GM08714 (cell line): ENCODE data around the gene TMEM163.
"Not testable (repeated sequence)": the region's sequence is repeated elsewhere in the genome, so short reads cannot be mapped to it uniquely, and the experiment has no call there.

Source experiments
- H3K4me3 ChIP-seq: fragments of 200-500 bp; sonication (Bioruptor generic); 2 replicates; pipeline ENCODE4 v1.5.1; 2014; ENCODE audit warnings: mild to moderate bottlenecking, low read length, inconsistent platforms
- ZNF274 ChIP-seq: IDR thresholded peaks from 2 replicates; pipeline ENCODE4 v1.6.1; 2012; ENCODE audit warnings: mild to moderate bottlenecking, low read depth, low read length

TMEM163 gene

GRCh38 chr2:134515137-134515536 lies 203.7 kb downstream of the TMEM163 start:
- TF ChIP-seq ZNF274 = no peak
- H3K4me3 ChIP-seq = no peak overlapping the region

DNA sequence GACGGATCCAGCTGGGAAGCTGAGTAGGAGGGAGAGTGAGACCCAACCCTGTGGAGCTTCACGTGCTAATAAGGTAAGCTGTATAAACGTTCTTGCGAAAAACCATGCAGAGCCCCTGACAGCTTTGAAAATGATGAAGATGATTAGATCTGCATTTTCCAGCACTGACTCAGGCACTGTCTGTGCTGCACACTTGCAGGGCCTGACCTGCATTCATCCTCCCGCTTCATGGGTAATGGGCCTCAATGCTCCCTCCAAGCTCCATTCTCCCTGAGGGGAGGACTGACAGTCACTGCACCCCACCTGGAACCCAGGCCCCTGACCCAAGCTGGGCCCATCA lies 205.4 kb downstream of the TMEM163 start:
- TF ChIP-seq ZNF274 = no peak

DNA sequence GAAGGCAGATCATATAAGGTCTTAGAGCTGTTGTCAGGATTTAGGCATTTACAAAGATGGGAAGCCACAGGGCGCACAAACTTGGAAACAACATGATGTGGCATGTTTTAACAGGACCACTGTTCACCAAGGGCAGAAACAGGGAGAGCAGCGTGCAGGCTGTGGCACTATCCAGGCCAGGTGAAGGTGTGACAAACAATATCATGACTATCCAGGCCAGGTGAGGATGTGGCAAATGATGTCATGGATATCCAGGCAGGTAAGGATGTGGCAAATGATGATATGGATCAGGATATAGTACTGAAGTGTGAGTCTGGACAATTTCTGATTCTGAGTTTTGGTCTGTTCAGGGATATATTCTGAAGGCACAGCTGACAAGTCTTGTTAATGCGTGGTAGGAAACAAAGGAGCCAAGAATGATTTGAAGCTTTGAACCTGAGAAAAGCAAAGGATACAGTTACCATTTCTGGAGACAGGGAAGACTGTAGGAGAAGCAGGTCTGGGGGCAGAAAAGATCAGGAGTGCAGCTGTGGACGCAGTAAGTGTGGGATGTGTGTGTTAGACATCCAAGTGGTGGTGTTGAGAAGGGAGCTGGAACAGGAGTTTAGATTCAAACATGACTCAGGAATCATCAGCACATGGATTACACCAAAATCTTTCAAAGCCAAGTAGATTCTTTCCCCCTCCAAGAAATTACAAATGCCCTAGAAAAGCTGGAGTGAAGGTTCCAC lies 205.9 kb downstream of the TMEM163 start:
- no peak for TF ChIP-seq ZNF274
- H3K4me3 ChIP-seq = no peak overlapping the region

More for the DNA sequence above, 205.4 kb downstream of the TMEM163 start:
- no peak overlapping the region for H3K4me3 ChIP-seq

- H3K4me3 ChIP-seq = no peak overlapping the region
- TF ChIP-seq ZNF274 = no peak
Observed at GRCh38 chr2:134508391-134508790, 210.4 kb downstream of the TMEM163 start.

GRCh38 chr2:134507697-134508096 lies 211.1 kb downstream of the TMEM163 start:
- TF ChIP-seq ZNF274 = no peak

GRCh38 chr2:134507159-134507558 lies 211.6 kb downstream of the TMEM163 start:
- H3K4me3 ChIP-seq = not testable (repeated sequence)

More at GRCh38 chr2:134507697-134508096, 211.1 kb downstream of the TMEM163 start:
- H3K4me3 ChIP-seq = no peak overlapping the region

DNA sequence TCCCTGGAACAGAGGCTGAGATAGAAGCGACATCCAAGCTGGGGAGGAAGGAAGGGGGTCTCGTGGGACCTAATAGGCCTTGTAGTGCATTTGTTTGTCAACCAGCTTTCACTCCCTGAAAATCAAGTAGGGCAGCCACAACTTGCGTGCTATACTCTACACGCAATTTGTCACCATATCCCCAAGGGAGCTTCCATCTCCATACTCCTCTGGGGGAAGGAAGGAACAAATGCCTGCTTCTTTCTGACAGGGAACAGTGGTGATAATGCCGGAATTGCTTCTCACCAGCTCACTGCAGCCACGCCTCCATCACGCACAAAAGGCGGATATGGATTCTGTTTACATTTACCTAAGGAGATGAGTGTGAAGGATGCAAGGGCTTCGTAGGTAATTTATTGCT lies 213.4 kb downstream of the TMEM163 start:
- no peak overlapping the region for H3K4me3 ChIP-seq
- TF ChIP-seq ZNF274 = no peak

DNA sequence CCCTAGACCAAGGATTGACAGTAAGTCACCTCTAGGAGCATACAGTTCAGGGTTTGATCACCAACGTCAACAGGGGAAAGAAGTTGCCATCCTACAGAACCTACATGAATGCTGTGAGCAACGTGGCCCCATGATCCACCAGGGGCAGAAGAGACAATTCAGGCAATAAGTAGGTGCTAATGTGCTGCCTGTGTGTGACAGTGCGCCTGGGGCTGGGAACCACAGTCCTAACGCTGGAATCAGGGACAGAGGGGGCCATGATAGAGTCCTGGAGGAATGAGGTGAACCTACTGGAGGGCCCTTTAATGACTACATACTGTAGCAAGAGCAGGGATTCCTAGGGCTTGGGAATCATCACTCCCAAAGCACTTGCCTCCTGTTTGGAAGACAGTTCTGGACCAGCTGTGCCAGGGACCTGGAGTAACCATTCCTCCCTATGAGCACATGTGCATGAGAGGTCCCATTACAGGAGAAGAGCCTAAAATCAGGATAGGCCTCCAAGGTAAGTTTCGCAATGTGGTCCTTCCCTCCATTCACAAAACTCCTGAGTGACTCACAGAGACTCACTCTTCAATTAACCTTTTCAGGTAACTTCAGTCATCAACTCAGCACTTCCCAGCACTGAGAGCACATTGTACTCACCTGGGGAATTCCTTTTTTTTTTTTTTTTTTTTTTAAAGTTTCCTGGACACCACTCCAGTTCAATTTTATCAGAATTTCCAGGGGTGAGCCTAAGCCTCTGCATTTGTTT lies 214.0 kb downstream of the TMEM163 start:
- no peak overlapping the region for H3K4me3 ChIP-seq
- TF ChIP-seq ZNF274 = no peak

DNA sequence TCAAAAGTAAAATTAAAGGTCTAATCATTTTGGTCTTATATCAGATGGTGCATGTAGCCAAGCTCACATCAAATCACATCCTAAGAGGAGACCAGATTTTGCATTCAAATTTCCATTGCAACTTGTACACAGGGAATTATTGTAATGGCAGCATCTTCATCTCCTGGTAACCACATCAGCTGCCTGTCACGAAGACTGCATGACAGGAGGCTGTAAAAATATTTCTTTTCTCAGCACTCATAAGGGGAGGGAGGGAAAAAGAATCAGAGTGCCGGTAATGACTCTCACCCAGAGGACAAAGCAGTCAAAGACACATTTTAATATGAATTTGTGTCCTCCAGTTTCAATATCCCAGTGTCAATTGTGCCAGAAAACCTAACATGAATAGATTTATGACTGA lies 216.7 kb downstream of the TMEM163 start:
- TF ChIP-seq ZNF274 = no peak
- H3K4me3 ChIP-seq = no peak overlapping the region

- TF ChIP-seq ZNF274 = no peak
- H3K4me3 ChIP-seq = no peak overlapping the region
Observed at GRCh38 chr2:134501476-134502091, 217.2 kb downstream of the TMEM163 start.

DNA sequence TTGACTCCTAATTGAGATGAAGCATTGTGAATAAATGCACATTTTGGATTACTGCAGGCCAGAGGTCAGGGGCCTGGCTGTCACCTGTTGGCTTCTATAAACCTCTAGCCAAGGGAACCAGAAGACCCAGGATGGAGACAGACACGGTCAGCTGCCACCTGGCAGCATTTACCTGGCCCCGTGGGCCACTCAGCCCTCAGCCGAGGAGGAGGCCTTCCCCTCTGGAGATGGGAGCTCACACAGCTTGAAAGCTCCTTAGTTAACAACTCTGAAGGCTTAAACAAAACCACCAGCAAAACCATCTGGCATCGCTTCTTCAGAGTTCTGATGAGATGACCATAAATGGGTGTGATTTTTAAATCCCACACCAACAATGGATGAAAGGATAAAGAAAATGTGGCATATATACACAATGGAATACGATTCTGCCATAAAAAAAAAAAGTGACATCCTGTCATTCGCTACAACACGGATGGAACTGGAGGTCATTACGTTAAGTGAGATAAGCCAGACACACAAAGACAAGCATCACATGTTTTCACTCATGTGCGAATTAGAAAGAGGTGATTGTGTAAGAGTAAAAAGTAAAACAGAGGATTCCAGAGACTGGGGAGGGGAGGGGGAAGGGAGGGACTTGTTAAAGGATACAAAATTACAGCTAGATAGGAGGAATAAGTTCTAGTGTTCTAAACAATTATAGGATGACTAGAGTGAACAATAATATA lies 218.4 kb downstream of the TMEM163 start:
- H3K4me3 ChIP-seq = no peak overlapping the region
- no peak for TF ChIP-seq ZNF274

- no peak for TF ChIP-seq ZNF274
- H3K4me3 ChIP-seq = no peak overlapping the region
Observed at GRCh38 chr2:134499307-134499926, 219.4 kb downstream of the TMEM163 start.

DNA sequence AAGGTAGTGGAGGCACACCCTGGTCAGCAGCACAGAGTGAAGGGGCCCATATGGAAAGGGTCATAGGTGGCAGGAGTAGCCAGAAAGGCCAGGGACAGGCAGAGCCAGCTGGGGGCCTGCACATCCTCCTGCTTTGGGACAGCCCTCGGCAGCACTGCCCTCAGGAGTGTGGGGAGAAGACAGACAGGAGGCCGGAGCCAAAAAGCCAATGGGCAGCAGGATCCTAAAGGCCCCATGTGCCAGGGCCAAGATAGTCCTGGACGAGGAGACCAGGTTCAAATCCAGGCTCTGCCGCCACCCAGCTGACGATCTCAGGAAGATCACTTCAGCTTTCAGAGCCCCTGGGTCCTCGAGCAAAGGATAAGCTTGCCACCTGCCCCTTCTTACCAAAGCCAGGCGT lies 220.1 kb downstream of the TMEM163 start:
- H3K4me3 ChIP-seq = no peak overlapping the region
- TF ChIP-seq ZNF274 = no peak

- no peak for TF ChIP-seq ZNF274
Observed at GRCh38 chr2:134493797-134494196, 225.0 kb downstream of the TMEM163 start.

More at GRCh38 chr2:134493797-134494196, 225.0 kb downstream of the TMEM163 start:
- H3K4me3 ChIP-seq = no peak overlapping the region
